ENCODE data around the gene NCKAP5.

The NCKAP5 gene

GRCh38 chr2:132670496-132671150 is 897.6 kb downstream of the NCKAP5 start:
- DNase-seq: no peak

- no peak for DNase-seq
Observed at GRCh38 chr2:132669908-132670495, 898.3 kb downstream of the NCKAP5 start, which contains the start of gene LYPD1. Gene LYPD1 (minus strand): TSS chr2:132670205. CDS start chr2:132669932, 273 bp downstream.

- DNase-seq: no peak
Observed at GRCh38 chr2:132668987-132669907, 899.0 kb downstream of the NCKAP5 start.

GRCh38 chr2:132668189-132668823 is 900.0 kb downstream of the NCKAP5 start:
- DNase-seq: no peak

GRCh38 chr2:132667706-132668105 is 900.6 kb downstream of the NCKAP5 start:
- DNase-seq: no peak

- DNase-seq: no peak
Observed at GRCh38 chr2:132665401-132666140, 902.7 kb downstream of the NCKAP5 start.

- no peak for DNase-seq
Observed at GRCh38 chr2:132664096-132664495, 904.2 kb downstream of the NCKAP5 start.

- DNase-seq: no peak
Observed at GRCh38 chr2:132662732-132663131, 905.5 kb downstream of the NCKAP5 start.

GRCh38 chr2:132659331-132659730 is 908.9 kb downstream of the NCKAP5 start:
- no peak for DNase-seq

GRCh38 chr2:132656266-132656975 is 911.8 kb downstream of the NCKAP5 start:
- DNase-seq: no peak

- no peak for DNase-seq
Observed at GRCh38 chr2:132654968-132655367, 913.3 kb downstream of the NCKAP5 start.

GRCh38 chr2:132654335-132654734 is 913.9 kb downstream of the NCKAP5 start:
- DNase-seq: no peak

GRCh38 chr2:132652474-132652873 is 915.8 kb downstream of the NCKAP5 start:
- DNase-seq: no peak

GRCh38 chr2:132651115-132652045 is 916.9 kb downstream of the NCKAP5 start:
- DNase-seq: no peak

GRCh38 chr2:132646540-132647108 is 921.6 kb downstream of the NCKAP5 start:
- DNase-seq: no peak

GRCh38 chr2:132645722-132646539 is 922.3 kb downstream of the NCKAP5 start:
- DNase-seq: no peak

- DNase-seq: no peak
Observed at GRCh38 chr2:132645176-132645575, 923.1 kb downstream of the NCKAP5 start.

- no peak for DNase-seq
Observed at GRCh38 chr2:132642415-132642814, 925.8 kb downstream of the NCKAP5 start.

- DNase-seq: no peak
Observed at GRCh38 chr2:132641819-132642218, 926.4 kb downstream of the NCKAP5 start.
